LNCAP (cell line): ENCODE results near the gene HORMAD2.

Source experiments
- TF ChIP-seq, protein P1 (sequence below): fragments of 450-650 bp; IDR thresholded peaks from 2 replicates; pipeline ENCODE4 v1.5.1; 2017; ENCODE audit warnings: mild to moderate bottlenecking

HORMAD2 gene

DNA sequence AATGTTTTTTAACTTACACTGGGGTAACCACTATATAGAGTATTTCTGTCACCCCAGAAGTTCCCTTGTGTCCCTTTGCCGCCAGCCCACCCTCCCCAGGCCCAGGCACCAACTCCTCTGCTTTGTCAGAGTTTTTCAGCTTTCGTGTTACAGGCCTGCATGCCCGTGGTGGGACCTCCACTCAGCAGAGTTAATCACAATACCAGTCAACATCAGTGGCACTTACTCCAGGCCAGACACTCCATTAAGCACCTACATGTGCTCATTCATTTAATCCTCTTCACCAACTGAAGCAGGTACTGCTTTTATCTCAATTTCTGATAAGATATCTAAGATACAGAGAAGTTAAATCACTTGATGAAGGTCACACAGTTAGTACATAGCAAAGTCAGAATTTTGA is 103.0 kb downstream of the HORMAD2 start:
- TF ChIP-seq, protein P1, sequence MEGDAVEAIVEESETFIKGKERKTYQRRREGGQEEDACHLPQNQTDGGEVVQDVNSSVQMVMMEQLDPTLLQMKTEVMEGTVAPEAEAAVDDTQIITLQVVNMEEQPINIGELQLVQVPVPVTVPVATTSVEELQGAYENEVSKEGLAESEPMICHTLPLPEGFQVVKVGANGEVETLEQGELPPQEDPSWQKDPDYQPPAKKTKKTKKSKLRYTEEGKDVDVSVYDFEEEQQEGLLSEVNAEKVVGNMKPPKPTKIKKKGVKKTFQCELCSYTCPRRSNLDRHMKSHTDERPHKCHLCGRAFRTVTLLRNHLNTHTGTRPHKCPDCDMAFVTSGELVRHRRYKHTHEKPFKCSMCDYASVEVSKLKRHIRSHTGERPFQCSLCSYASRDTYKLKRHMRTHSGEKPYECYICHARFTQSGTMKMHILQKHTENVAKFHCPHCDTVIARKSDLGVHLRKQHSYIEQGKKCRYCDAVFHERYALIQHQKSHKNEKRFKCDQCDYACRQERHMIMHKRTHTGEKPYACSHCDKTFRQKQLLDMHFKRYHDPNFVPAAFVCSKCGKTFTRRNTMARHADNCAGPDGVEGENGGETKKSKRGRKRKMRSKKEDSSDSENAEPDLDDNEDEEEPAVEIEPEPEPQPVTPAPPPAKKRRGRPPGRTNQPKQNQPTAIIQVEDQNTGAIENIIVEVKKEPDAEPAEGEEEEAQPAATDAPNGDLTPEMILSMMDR = no peak

DNA sequence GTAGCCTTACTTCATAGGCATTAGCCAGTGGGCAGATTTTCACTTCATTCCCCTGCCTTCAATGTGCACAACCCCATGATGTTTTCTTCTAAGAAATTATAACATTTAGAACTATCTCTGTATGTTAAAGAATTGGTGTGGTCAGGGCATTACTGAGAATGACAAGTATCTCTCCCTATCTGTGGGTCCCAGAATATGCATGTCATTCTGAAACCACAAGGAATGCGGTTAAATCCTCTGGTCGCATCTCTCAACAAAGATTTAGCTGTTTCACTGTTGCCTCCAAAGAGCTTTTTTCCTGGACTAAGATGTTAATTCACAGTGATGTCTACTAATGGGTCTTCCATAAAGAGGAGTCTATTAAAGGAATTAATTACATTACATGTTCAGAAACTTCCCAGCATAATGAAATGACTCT is 103.6 kb downstream of the HORMAD2 start:
- TF ChIP-seq, protein P1 = no peak

DNA sequence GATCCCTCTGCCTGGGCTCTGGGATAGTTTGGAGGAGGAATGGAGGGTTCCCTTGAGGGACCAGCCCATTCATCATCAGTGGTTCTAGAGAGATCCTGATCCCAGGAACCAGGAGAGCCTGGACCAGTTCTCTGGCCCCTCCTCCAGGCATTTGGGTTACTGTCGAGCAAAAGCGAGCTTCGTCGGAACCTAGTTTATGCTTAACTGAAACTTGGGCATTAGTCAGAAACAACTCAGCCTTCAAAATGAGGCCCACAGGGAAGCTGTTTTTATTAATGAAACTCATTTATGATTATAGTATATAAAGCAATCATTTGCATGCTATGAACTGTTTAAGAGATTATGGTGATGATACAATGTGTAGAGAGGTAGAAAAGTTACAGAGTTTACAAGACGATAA is 104.9 kb downstream of the HORMAD2 start:
- TF ChIP-seq, protein P1 = no peak

DNA sequence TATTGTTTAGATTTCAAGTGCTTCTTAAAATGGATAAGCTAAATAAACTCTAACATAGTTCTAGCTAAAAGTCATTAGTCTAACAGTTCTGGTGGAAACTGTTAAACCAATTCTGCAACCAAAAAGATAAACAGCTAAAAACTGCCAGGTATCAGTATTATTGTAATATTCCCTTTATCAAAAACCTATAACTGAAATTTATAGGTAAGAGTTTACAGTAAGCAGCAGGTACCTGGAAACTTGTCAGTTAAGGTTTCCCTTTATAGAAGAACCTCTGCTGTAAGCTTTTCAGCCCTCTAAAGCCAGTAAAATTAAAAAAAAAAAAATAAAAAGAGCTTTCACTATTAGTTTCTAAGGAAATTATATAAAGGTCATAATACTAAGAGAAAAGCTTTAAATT is 105.3 kb downstream of the HORMAD2 start:
- TF ChIP-seq, protein P1 = no peak

DNA sequence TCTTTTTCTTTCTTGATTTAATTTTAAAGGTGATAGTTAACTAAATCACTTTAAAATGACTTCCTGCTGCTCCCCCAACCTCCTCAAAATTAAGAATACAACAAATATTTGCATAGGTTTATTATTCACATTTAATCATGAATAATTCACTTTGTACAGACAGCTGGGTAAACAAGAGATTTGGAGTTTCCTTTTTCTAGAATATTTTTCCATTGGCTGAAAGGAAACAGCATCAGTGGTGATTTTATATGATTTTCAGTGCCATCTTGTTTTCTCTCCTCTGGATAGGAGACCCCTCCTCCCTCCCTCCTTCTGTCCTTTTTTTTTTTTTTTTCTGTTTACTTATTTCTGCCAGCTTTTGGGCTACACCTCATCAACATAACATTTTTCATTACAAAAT is 105.8 kb downstream of the HORMAD2 start:
- TF ChIP-seq, protein P1 = no peak

DNA sequence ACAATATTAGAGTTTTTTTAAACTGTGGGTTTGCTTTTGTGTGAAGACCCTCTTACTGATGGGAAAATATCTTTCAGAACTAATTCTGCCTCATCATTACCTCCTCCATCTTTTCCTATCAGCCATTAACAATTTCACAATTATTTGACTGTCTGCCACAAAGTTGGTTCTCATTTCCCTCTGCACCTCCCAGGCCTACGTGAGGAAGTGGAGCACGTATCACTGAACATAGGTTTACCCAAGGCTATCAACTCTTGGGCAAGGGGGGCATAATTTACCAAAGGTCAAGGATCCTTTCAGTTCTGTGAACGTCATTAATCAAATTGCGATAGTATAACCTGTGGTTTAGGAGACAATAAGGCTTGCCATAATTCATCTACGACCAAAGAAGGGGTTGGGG is 106.2 kb downstream of the HORMAD2 start:
- TF ChIP-seq, protein P1 = no peak

DNA sequence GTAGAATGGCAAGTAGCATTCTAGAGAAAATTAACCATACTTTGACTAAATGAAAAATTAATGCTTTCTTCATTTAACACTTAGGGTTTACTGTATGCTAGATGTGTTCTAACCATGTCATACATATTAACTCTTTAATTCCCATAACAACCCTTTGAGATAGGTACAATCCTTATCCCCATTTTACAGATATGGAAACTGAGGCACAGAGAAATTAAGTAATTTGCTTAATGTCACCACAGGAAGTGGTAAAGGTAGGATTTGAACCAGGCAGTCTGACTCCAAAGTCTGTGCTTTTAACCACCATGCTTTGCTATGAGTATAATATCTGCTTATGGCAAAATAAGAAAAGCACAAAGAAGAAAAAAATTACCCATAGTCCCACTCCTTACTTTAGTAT is 106.8 kb downstream of the HORMAD2 start:
- TF ChIP-seq, protein P1 = no peak
